ENCODE results near the gene TIMP2.

Gene TIMP2

GRCh38 chr17:78812855-78813254, 112.3 kb downstream of the TIMP2 start:
- DNase-seq (ENCODE audit: low read depth in 2 of 2): no peak

- DNase-seq (ENCODE audit: low read depth in 2 of 2): no peak
Measured at GRCh38 chr17:78808163-78808562, 117.0 kb downstream of the TIMP2 start.

GRCh38 chr17:78806451-78806850, 118.7 kb downstream of the TIMP2 start:
- peak in 1 of 2 donors; percentile 56 for DNase-seq (ENCODE audit: low read depth in 2 of 2)

GRCh38 chr17:78805301-78805700, 119.9 kb downstream of the TIMP2 start:
- DNase-seq (ENCODE audit: low read depth in 2 of 2): peak; percentile 57 to 65

GRCh38 chr17:78804777-78805176, 120.4 kb downstream of the TIMP2 start:
- no peak for DNase-seq (ENCODE audit: low read depth in 2 of 2)

GRCh38 chr17:78803186-78803845, 121.9 kb downstream of the TIMP2 start:
- no peak for DNase-seq (ENCODE audit: low read depth in 2 of 2)
